NCI-H1417 (cell line): ENCODE data around the gene NRXN3.

Experiments used
- DNase-seq, 3 experiments: peaks; one replicate each; lab custom pipeline; 2025; lab: John Stamatoyannopoulos, UW

Gene NRXN3

DNA sequence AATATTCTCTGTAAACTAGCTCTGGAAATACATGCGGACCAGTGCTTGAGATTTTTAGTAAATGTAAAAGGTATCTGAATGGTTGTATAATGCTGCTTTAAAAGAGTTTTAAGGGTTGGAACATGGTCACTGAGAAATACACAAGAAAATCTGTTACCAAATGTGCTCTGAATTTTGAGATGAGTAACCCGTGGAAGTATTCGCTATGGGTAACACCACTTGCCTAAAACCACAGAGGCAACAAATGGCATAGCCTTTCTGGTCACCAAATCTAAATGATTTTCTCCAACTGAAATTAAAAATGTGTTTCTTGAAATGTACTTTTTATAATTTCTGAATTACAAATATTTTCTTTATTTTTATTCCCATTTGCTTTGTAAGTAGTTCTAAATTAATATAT lies 1295.5 kb downstream of the NRXN3 start:
- no peak for DNase-seq

DNA sequence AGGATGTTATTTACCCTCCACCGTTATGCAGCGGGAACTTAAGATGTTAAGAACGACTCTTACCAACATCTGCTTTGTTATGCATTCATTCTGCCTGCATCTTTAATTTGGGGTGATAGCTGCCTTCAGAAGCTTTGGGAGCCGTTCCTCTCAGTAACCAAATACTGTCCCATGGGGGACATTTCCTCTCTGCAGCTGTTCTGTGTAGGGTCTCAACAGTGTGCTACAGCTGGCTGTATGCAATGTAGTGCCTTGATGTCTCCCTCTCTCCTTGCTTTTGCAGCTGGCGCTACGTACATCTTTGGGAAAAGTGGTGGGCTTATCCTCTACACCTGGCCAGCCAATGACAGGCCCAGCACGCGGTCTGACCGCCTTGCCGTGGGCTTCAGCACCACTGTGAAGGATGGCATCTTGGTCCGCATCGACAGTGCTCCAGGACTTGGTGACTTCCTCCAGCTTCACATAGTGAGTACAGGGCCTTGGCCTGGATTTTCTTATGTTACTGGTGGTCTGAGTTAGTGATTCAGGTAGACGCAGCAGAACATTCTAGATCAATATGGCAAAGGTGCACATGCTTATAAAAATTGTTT lies 1296.9 kb downstream of the NRXN3 start:
- DNase-seq: no peak

DNA sequence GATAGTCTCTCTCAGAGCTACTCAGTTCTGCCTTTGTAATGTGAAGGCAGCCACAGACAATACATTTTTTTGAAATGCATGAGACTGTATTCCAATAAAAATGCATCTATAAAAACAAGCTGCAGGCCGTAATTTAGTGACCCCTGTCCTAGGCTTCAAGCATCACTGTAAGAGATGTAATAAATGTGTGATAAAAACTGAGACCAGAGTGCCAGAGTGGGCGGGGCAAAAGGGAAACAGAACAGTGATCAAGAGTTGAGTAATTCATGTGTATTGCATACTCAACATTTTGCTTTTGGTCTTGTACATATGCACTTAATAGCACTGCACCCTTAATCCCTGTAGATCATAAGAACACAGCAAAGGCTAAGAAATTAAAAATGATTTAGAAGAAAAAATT lies 1297.7 kb downstream of the NRXN3 start:
- DNase-seq: no peak

DNA sequence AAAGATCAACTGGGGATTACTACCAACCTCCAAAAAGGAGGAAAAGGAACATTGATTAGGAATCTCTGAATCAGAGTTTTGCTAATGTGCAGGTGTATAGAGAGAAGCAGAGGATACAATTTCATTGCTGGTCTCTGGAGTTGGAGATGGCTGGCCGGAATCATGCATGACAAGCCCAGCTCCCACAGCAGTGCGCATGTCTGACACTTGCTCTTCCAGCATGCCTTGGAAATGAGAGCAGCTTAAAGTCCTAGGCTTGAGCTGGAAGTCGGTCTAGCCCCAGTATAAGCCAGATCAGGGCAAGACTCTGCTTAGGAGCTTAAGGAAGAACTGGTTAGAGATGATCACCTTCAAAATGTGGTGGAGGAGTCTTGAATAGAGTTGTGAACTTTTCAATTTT lies 1298.3 kb downstream of the NRXN3 start:
- DNase-seq: no peak

GRCh38 chr14:79473651-79474050 lies 1303.5 kb downstream of the NRXN3 start:
- no peak for DNase-seq

GRCh38 chr14:79475887-79476532 lies 1305.8 kb downstream of the NRXN3 start:
- no peak for DNase-seq

DNA sequence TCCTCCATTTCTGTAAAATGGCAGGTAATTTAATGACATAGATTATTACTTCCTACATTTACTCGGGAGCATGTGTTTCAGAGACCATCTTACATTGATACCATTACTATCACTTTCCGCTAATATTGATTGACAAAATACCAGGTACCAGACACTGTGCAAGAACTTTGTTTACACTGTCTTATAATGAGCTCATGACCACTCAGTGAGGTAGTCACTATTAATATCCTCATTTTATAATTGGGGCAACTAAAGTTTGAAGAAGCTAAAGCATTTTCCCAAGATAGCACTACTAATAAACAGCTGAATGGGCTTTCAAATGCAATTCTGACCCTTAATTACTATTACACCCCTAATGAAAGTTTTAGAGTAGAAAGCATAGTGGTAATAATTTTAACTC lies 1306.4 kb downstream of the NRXN3 start:
- peak in 1 of 3 experiments; percentile 25 for DNase-seq

DNA sequence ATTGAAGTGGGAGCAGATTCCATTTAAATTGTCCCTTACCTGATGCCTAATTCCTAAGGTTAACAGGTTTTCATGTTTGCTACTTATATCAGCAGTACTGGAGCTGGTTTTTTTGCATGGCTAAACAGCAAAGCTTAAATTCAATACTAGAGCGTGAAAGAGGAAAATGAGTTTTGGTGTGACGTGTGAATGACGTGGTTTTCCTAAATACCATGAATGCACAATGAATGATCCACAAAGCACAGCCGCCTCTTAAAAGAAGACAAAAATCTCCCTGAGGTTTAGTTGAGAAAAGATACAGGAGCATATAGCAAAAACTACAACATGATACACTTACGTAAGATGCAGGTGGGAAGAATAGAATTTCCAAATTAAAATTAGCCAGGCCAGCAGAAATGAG lies 1310.0 kb downstream of the NRXN3 start:
- DNase-seq: no peak

DNA sequence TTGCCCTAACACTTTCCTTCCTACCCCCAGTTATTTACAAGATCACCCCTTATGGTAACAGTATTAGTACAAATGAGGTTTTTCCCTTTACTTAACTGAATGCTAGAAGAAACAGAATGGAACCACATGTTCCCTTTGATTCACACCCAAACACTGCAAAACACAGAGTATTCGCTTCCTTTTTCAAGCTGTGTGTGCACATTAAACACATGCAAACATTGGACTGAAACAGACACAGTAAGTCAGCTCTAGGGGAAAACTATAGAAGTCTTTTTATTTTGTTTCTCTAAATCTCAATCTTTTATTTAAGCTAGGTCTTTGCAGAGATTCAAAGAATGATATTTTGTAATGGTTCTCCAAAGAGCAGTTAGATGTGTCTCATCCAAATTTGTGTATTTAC lies 1312.7 kb downstream of the NRXN3 start:
- no peak for DNase-seq

DNA sequence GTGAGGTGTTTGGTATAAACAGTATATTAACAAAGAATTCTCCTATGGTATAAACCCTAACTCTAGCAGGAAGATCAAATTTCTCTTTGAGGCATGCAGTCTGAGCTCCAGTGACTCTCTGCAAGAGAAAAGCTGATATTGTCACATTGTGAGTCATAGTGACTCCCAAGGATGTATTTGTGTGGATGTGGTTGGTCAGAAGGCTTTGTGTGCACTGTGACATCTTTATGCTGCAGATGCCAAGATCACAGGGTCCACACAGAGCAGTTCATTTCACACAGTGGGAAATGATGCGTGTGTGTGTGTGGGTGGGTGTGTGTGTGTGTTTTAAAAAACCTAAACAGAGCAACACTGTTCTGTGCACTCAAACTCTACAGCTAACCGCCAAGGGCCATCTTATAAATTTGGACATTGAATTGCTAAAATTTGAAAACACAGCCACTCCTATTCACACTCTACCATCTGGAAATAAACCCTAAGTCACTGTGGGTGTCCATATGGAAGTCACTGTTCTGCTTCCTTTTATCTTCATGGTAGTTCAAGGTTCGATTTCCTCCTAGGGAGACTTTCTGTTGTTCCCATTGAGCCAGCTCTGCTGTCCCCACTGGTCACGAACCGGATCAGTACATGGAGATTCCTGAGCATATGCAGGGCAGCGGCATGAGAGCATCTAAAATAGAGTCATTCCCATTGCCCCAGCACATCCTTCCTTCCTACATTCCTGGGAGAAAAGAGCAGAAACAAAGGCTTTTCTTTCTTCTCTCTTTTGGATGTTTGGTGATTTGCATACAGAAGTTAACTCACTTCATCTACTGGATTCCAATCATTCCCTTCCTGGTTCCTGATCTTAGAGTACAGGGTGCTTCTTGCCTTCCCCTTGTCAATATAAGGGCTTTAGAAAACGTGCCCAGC lies 1313.6 kb downstream of the NRXN3 start:
- DNase-seq: no peak

- peak in 1 of 3 experiments; percentile 12 for DNase-seq
Measured at GRCh38 chr14:79487632-79488031, 1317.5 kb downstream of the NRXN3 start.

GRCh38 chr14:79491161-79491560 lies 1321.0 kb downstream of the NRXN3 start:
- DNase-seq: no peak

DNA sequence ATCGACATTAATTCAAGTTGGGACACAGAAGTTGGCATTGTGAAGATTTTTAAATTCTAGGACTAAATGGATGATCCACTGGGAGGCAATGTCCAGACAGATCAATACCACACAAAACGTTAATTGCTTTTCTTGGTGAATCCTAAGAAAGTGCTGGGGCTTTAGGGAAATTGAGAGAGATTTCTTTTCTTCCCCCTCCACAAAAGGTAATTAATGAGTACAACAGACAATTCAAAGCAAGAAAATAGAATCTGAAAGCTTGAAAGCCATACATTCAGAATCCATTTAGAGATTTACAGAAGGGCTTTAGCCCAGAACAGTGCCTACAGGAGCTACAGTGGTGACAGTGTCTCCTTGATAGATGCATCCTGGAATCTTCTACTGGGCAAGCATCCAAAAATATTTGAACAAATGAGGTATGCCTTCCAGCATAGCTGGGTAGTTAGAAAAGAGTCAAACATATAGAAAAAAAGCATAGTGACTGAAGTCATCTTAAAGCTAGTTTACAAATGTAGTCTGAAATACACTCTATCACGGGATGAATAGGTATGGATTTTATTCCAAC lies 1323.0 kb downstream of the NRXN3 start:
- no peak for DNase-seq

- peak in 1 of 3 experiments; percentile 74 for DNase-seq
Measured at GRCh38 chr14:79496701-79497100, 1326.5 kb downstream of the NRXN3 start.

GRCh38 chr14:79500489-79500888 lies 1330.3 kb downstream of the NRXN3 start:
- DNase-seq: peak in 1 of 3 experiments; percentile 32

GRCh38 chr14:79502136-79502750 lies 1332.1 kb downstream of the NRXN3 start:
- no peak for DNase-seq

- no peak for DNase-seq
Measured at GRCh38 chr14:79502751-79503148, 1332.6 kb downstream of the NRXN3 start.

GRCh38 chr14:79510659-79511058 lies 1340.5 kb downstream of the NRXN3 start:
- no peak for DNase-seq

- no peak for DNase-seq
Measured at GRCh38 chr14:79511146-79511545, 1341.0 kb downstream of the NRXN3 start.

- DNase-seq: peak in 1 of 3 experiments; percentile 35
Measured at GRCh38 chr14:79513446-79513845, 1343.3 kb downstream of the NRXN3 start.

DNA sequence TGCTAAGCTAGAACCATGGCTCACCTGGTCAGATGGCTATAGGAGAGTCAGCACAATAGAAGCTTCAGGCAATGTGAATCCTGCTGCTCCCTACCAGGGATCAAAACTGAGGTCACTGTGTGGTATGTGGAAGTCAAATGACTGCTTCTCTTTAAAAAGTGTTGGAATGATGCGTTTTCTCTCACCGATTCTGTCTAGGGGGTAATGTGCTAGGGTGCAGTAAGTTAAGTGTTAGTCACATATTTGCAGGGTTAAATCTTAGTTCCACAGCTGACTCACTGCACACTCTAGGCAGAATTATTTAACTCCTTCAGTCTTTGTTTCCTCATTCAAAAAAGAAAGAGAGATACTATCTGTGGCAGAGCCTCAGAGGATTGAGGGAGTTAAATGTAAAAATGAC lies 1344.5 kb downstream of the NRXN3 start:
- no peak for DNase-seq

DNA sequence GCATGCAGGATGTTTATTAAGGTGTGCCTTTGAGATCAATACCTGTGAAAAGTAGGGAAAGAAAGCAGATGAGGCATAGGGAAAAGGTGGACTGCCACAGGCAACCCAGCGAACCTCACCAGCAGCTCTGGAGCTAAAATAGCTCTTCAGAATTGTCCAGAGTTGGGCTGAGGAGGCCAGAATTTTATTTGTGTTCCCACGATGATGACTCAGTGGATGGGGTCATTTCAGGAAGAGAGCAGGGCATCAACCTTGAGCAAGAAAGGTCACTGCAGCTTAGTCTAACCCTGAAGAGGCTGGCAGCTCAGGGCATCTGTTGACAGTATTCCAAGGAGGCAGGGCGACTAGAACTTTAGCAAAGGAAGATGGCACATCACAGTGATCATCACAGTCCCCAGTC lies 1345.0 kb downstream of the NRXN3 start:
- no peak for DNase-seq
